PFSK-1 (cell line): ENCODE data around the gene HPCAL1.

Experiments used
- FOXP2 ChIP-seq: optimal IDR thresholded peaks from 2 replicates; pipeline ENCODE3; 2011; ENCODE audit warnings: borderline replicate concordance, control low read depth, inconsistent platforms; ENCODE audit not compliant: insufficient read depth; ENCODE audit errors: extremely low read length, extremely low read depth
- POLR2AphosphoS5 ChIP-seq: IDR thresholded peaks from 2 replicates; pipeline ENCODE4 v1.6.1; 2012; ENCODE audit warnings: low read depth, mild to moderate bottlenecking, control low read depth, low read length, moderate library complexity
- TAF1 ChIP-seq: IDR thresholded peaks from 2 replicates; pipeline ENCODE4 v1.6.1; 2012; ENCODE audit warnings: low read length, control low read depth, borderline replicate concordance; ENCODE audit not compliant: insufficient read depth
- TF ChIP-seq, protein P1 (sequence below), 2 experiments: IDR thresholded peaks; 2 replicates each; pipeline versions ENCODE4 v1.6.1 to v1.8.0; 2011 to 2012; ENCODE audit warnings: low read depth in 2 of 2, low read length in 2 of 2, control low read depth in 1 of 2, inconsistent platforms in 1 of 2, mild to moderate bottlenecking in 1 of 2, moderate library complexity in 1 of 2; ENCODE audit not compliant: insufficient read depth in 1 of 2

DNA sequence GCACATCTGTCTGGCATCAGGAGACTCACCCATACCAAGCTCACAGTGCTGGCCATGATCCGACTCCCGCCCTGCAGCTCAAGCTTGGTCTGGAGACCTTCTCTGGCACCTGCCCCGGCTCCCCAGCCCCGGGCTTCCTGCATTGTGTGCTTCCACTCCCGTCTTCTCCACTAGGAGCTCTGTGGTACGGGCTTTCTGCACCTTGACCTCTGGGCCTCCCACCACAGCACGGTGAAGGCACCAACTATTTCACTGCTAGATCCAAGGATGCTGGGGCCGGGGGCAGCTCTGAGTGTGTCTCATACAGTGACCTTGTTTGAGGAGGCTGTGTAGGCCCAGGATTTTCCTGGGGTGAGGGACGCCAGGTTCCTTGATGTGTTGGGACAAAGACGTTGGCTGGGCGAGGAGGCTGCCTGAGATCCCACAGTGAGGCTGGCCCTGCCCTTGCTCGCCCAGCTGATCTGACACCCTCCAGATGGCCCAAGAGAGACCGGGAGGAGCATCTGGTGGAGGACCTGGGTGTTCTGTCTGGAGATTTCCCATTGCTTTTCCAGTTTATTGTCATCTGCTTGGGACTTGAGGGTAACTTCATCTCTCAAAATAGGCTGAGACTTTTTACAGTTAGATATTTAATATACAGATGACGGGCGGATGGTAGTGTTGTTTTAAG lies 64.0 kb downstream of the HPCAL1 start:
- TF ChIP-seq POLR2AphosphoS5, result no peak
- TF ChIP-seq, protein P1, sequence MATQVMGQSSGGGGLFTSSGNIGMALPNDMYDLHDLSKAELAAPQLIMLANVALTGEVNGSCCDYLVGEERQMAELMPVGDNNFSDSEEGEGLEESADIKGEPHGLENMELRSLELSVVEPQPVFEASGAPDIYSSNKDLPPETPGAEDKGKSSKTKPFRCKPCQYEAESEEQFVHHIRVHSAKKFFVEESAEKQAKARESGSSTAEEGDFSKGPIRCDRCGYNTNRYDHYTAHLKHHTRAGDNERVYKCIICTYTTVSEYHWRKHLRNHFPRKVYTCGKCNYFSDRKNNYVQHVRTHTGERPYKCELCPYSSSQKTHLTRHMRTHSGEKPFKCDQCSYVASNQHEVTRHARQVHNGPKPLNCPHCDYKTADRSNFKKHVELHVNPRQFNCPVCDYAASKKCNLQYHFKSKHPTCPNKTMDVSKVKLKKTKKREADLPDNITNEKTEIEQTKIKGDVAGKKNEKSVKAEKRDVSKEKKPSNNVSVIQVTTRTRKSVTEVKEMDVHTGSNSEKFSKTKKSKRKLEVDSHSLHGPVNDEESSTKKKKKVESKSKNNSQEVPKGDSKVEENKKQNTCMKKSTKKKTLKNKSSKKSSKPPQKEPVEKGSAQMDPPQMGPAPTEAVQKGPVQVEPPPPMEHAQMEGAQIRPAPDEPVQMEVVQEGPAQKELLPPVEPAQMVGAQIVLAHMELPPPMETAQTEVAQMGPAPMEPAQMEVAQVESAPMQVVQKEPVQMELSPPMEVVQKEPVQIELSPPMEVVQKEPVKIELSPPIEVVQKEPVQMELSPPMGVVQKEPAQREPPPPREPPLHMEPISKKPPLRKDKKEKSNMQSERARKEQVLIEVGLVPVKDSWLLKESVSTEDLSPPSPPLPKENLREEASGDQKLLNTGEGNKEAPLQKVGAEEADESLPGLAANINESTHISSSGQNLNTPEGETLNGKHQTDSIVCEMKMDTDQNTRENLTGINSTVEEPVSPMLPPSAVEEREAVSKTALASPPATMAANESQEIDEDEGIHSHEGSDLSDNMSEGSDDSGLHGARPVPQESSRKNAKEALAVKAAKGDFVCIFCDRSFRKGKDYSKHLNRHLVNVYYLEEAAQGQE (IDR thresholded peaks at IDR 0.05; ENCODE audit: insufficient read depth in 1 of 2, low read depth in 2 of 2, low read length in 2 of 2), result no peak
- TF ChIP-seq TAF1, result no peak
- TF ChIP-seq FOXP2, result no peak
